Peyer's patch (tissue), 4 donors: Measurements from ENCODE around the gene TMCO4.

Experiments
- POLR2A ChIP-seq, 2 donors: fragments of 450-650 bp; IDR thresholded peaks; one replicate each; pipeline ENCODE4 v1.5.1; 2017; ENCODE audit warnings: antibody characterized with exemption in 2 of 2, mild to moderate bottlenecking in 2 of 2, moderate library complexity in 2 of 2
- TF ChIP-seq, protein P1 (sequence below), 6 experiments: fragments of 450-650 bp in 4 of 6; fragments of 200-600 bp in 2 of 6; sonication (generic) in 1 of 6; IDR thresholded peaks; one replicate each; pipeline ENCODE4 v1.5.1; 2017 to 2019; ENCODE audit warnings: antibody characterized with exemption in 6 of 6, mild to moderate bottlenecking in 3 of 6, moderate library complexity in 1 of 6

DNA sequence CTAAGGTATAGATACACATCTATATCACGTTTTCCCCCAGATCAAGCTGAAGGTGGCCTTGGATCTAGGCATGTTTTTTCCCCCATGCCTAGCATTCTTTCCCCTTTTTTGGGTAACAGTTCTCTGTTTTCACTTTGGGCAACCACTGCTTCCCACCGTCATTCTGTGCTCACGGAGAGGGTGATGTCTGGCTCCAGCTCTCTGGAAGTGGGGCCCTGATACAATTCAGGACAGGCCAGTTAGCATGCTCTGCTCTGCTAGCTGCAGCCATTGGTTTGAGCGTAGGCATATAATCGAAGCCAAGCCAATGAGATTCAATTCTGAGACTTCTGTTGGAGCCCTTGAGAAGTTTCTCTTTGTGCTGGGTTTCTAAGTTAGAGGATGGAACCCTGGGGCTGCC, 17.4 kb upstream of the TMCO4 start:
- TF ChIP-seq, protein P1, sequence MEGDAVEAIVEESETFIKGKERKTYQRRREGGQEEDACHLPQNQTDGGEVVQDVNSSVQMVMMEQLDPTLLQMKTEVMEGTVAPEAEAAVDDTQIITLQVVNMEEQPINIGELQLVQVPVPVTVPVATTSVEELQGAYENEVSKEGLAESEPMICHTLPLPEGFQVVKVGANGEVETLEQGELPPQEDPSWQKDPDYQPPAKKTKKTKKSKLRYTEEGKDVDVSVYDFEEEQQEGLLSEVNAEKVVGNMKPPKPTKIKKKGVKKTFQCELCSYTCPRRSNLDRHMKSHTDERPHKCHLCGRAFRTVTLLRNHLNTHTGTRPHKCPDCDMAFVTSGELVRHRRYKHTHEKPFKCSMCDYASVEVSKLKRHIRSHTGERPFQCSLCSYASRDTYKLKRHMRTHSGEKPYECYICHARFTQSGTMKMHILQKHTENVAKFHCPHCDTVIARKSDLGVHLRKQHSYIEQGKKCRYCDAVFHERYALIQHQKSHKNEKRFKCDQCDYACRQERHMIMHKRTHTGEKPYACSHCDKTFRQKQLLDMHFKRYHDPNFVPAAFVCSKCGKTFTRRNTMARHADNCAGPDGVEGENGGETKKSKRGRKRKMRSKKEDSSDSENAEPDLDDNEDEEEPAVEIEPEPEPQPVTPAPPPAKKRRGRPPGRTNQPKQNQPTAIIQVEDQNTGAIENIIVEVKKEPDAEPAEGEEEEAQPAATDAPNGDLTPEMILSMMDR (IDR thresholded peaks at IDR 0.05) = no peak
- TF ChIP-seq POLR2A (IDR thresholded peaks at IDR 0.05) = no peak
